ENCODE results near the gene SLC25A22. TPM values are rescaled to one million over a fixed set of nuclear protein-coding genes. Genes with fewer than 3 reads are reported as not detected.

The SLC25A22 gene
- total and polyA plus RNA-seq, 9 of the 15 experiments (the other 6 are each of a cell fraction or from before 2014, with no cell fraction given): 0.41 to 55.4 (median 11.4) TPM

GRCh38 chr11:798093-798713, at the start of gene SLC25A22 (continued):
- TF ChIP-seq AFF4 (CRISPR knock-in tag; IDR thresholded peaks at IDR 0.05): 0 out of 2 replicates have a peak, but pooled peaks have one; percentile 31
- TF ChIP-seq ZBTB9 (CRISPR knock-in tag; IDR thresholded peaks at IDR 0.05): peak; percentile 52; the same call in 1 of the 2 replicates
- TF ChIP-seq POLR3G (IDR thresholded peaks at IDR 0.05; ENCODE audit: extremely low read depth, insufficient read length, insufficient replicate concordance): no peak
- no peak for TF ChIP-seq CREB1 (IDR thresholded peaks at IDR 0.05)
- 0 out of 2 replicates have a peak, but pooled peaks have one; percentile 11 for TF ChIP-seq CREB1 (CRISPR knock-in tag; IDR thresholded peaks at IDR 0.05)
- TF ChIP-seq GMEB1 (CRISPR knock-in tag; IDR thresholded peaks at IDR 0.05): peak; percentile 66; the same call in 1 of the 2 replicates
- no peak for TF ChIP-seq IFI16 (CRISPR knock-in tag; IDR thresholded peaks at IDR 0.05)
- no peak for TF ChIP-seq HMG20B (CRISPR knock-in tag; IDR thresholded peaks at IDR 0.05)
- TF ChIP-seq PHF20 (IDR thresholded peaks at IDR 0.05; ENCODE audit: partially characterized antibody): no peak
- TF ChIP-seq CBX8 (IDR thresholded peaks at IDR 0.05; ENCODE audit: borderline replicate concordance, extremely low read depth, low read depth, low read length, poor library complexity, severe bottlenecking): no peak
- TF ChIP-seq HSF4 (CRISPR knock-in tag; IDR thresholded peaks at IDR 0.05; ENCODE audit: borderline replicate concordance): no peak
- no peak for TF ChIP-seq IRF9 (tag; IDR thresholded peaks at IDR 0.05)
- peak; percentile 57 for TF ChIP-seq SMC3 (conservative IDR thresholded peaks at IDR 0.05; ENCODE audit: insufficient read depth, low read depth, low read length)
- no peak for TF ChIP-seq SRSF7 (optimal IDR thresholded peaks at IDR 0.05; ENCODE audit: low read depth, low read length)
- TF ChIP-seq ZNF124 (CRISPR knock-in tag; IDR thresholded peaks at IDR 0.05): no peak
- no peak for TF ChIP-seq ZNF3 (CRISPR knock-in tag; IDR thresholded peaks at IDR 0.05)
- TF ChIP-seq HDGF (IDR thresholded peaks at IDR 0.05): no peak

Measured in K562 (cell line).